DND-41 (cell line): Measurements from ENCODE around the gene DCC.
"Not testable (repeated sequence)": the region's sequence is repeated elsewhere in the genome, so short reads cannot be mapped to it uniquely, and the experiment has no call there.

Experiments used
- ATAC-seq: fragments of 200-7000 bp; cut with Tn5 transposase; 3 replicates; pipeline ENCODE4 v1.9.1; 2021; ENCODE audit warnings: low read depth; ENCODE audit not compliant: insufficient read depth
- DNase-seq: peaks from one replicate; pipeline ENCODE4 v3.0.0-alpha.2; 2020
- H2AFZ ChIP-seq: 2 replicates; pipeline ENCODE4 v1.6.0; 2012; ENCODE audit warnings: low read depth, low read length
- H3K27ac ChIP-seq: 2 replicates; pipeline ENCODE4 v1.5.1; 2012; ENCODE audit warnings: low read length, inconsistent platforms
- H3K27me3 ChIP-seq: fragments of 200-600 bp; sonication (generic); 2 replicates; pipeline ENCODE4 v1.6.0; 2012; ENCODE audit warnings: low read length, mild to moderate bottlenecking, inconsistent platforms; ENCODE audit not compliant: insufficient read depth, poor library complexity
- H3K36me3 ChIP-seq: 2 replicates; pipeline ENCODE4 v1.5.1; 2012; ENCODE audit warnings: low read length, inconsistent platforms; ENCODE audit not compliant: insufficient read depth
- H3K4me1 ChIP-seq: 2 replicates; pipeline ENCODE4 v1.5.1; 2012; ENCODE audit warnings: mild to moderate bottlenecking, low read length; ENCODE audit not compliant: insufficient read depth
- H3K4me2 ChIP-seq: 2 replicates; pipeline ENCODE4 v1.6.0; 2012; ENCODE audit warnings: mild to moderate bottlenecking, moderate library complexity, low read length, inconsistent platforms; ENCODE audit not compliant: insufficient read depth
- H3K4me3 ChIP-seq, 2 experiments: fragments of 200-600 bp in 1 of 2; shearing (Covaris generic) in 1 of 2; 2 replicates each; pipeline ENCODE4 v1.5.1; 2012 to 2016; ENCODE audit warnings: inconsistent platforms in 2 of 2, low read length in 2 of 2, mild to moderate bottlenecking in 2 of 2, low read depth in 1 of 2, moderate library complexity in 1 of 2
- H3K79me2 ChIP-seq: 2 replicates; pipeline ENCODE4 v1.6.0; 2012; ENCODE audit warnings: low read length, inconsistent platforms; ENCODE audit not compliant: insufficient read depth
- H3K9ac ChIP-seq: 2 replicates; pipeline ENCODE4 v1.6.0; 2012; ENCODE audit warnings: low read depth, mild to moderate bottlenecking, inconsistent platforms, low read length, moderate library complexity
- H3K9me3 ChIP-seq: 2 replicates; pipeline ENCODE4 v1.5.1; 2012; ENCODE audit warnings: low read length, moderate library complexity, mild to moderate bottlenecking, inconsistent platforms; ENCODE audit not compliant: insufficient read depth, severe bottlenecking
- H4K20me1 ChIP-seq: 2 replicates; pipeline ENCODE4 v1.6.0; 2012; ENCODE audit warnings: low read length; ENCODE audit not compliant: insufficient read depth
- EZH2 ChIP-seq: IDR thresholded peaks from 3 replicates; pipeline ENCODE4 v1.6.1; 2012; ENCODE audit warnings: borderline replicate concordance, low read depth, mild to moderate bottlenecking, moderate library complexity, low read length, inconsistent platforms; ENCODE audit not compliant: severe bottlenecking
- TF ChIP-seq, protein P1 (sequence below): IDR thresholded peaks from 2 replicates; pipeline ENCODE4 v1.5.1; 2012; ENCODE audit warnings: borderline replicate concordance, low read length, moderate library complexity, mild to moderate bottlenecking; ENCODE audit not compliant: poor library complexity, severe bottlenecking; ENCODE audit errors: extremely low read depth

Gene DCC

GRCh38 chr18:53467756-53468155 is 1127.8 kb downstream of the DCC start:
- Histone ChIP-seq H3K4me3 (no peak overlapping the region), H3K79me2 (no peaks in the 10 kb centered on the region), H2AFZ (no peak overlapping the region), H3K4me1 (no peaks in the 10 kb centered on the region), H4K20me1 (no peaks in the 10 kb centered on the region), H3K27me3 (no peaks in the 10 kb centered on the region), H3K4me2 (no peak overlapping the region), H3K9ac (no peak overlapping the region), H3K27ac (no peak overlapping the region), H3K36me3 (no peaks in the 10 kb centered on the region), H3K9me3 (no peaks in the 10 kb centered on the region)
- no peak for ATAC-seq
- TF ChIP-seq, protein P1, sequence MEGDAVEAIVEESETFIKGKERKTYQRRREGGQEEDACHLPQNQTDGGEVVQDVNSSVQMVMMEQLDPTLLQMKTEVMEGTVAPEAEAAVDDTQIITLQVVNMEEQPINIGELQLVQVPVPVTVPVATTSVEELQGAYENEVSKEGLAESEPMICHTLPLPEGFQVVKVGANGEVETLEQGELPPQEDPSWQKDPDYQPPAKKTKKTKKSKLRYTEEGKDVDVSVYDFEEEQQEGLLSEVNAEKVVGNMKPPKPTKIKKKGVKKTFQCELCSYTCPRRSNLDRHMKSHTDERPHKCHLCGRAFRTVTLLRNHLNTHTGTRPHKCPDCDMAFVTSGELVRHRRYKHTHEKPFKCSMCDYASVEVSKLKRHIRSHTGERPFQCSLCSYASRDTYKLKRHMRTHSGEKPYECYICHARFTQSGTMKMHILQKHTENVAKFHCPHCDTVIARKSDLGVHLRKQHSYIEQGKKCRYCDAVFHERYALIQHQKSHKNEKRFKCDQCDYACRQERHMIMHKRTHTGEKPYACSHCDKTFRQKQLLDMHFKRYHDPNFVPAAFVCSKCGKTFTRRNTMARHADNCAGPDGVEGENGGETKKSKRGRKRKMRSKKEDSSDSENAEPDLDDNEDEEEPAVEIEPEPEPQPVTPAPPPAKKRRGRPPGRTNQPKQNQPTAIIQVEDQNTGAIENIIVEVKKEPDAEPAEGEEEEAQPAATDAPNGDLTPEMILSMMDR: no peak
- TF ChIP-seq EZH2: no peak
- no peak for DNase-seq

DNA sequence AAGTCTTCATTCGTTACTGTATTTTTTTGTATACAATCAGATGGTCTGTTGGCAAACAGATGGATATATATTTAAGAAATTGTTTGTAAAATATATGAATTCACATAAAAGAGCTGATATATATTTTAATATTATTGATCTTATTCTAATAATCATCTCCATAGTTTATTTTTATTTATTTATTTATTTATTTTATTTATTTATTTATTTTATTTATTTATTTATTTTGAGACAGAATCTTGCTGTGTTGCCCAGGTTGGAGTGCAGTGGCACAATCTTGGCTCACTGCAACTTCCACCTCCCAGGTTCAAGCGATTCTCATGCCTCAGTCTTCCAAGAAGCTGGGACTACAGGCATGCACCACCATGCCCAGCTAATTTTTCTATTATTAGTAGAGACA is 1128.2 kb downstream of the DCC start:
- not testable (repeated sequence) for DNase-seq, H2AFZ ChIP-seq, H3K36me3 ChIP-seq, H3K9me3 ChIP-seq, H3K4me2 ChIP-seq, H3K4me1 ChIP-seq, H3K79me2 ChIP-seq, H4K20me1 ChIP-seq, H3K4me3 ChIP-seq, ATAC-seq, H3K9ac ChIP-seq, H3K27me3 ChIP-seq, H3K27ac ChIP-seq

- Histone ChIP-seq H3K9ac (no peak overlapping the region), H2AFZ (no peak overlapping the region)
Observed at GRCh38 chr18:53472546-53472945, 1132.5 kb downstream of the DCC start.

DNA sequence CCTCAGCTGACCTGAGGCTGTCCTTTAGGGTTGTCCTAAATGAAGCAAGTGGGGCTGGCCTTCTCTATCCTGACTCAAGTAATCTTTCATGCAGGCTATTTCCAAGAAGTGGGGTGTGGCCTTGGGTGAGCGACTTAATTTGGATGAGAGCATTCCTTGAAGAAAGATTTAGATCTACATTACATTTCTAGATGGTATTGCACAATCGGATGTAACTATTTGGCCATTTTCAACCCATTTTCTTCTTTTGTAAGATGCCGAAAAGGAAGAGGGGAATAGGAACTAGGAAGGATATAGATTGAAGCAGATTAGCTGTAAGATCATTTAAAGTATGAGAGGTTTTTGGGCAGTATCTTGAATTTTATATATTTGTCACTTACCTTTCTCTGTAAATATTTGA is 1138.2 kb downstream of the DCC start:
- TF ChIP-seq EZH2: no peak
- TF ChIP-seq, protein P1: no peak
- no peak overlapping the region for H3K27ac ChIP-seq
- no peak for ATAC-seq

More at GRCh38 chr18:53472546-53472945, 1132.5 kb downstream of the DCC start:
- Histone ChIP-seq H3K79me2 (no peaks in the 10 kb centered on the region), H3K4me1 (no peaks in the 10 kb centered on the region), H3K9me3 (no peaks in the 10 kb centered on the region), H3K36me3 (no peaks in the 10 kb centered on the region), H3K27me3 (no peaks in the 10 kb centered on the region), H4K20me1 (no peaks in the 10 kb centered on the region), H3K27ac (no peak overlapping the region), H3K4me3 (no peak overlapping the region), H3K4me2 (no peak overlapping the region)
- TF ChIP-seq, protein P1: no peak
- TF ChIP-seq EZH2: no peak
- ATAC-seq (no peak), DNase-seq (no peak)

More for the DNA sequence above, 1138.2 kb downstream of the DCC start:
- DNase-seq: no peak
- H3K4me2 ChIP-seq: no peak overlapping the region
- H4K20me1 ChIP-seq: no peaks in the 10 kb centered on the region
- H3K4me1 ChIP-seq: no peaks in the 10 kb centered on the region
- no peak overlapping the region for H2AFZ ChIP-seq
- H3K27me3 ChIP-seq: no peaks in the 10 kb centered on the region
- no peaks in the 10 kb centered on the region for H3K36me3 ChIP-seq
- H3K4me3 ChIP-seq: no peak overlapping the region
- H3K79me2 ChIP-seq: no peaks in the 10 kb centered on the region
- no peaks in the 10 kb centered on the region for H3K9me3 ChIP-seq
- no peak overlapping the region for H3K9ac ChIP-seq
